ENCODE results near the gene RSRC1. TPM values are rescaled to one million over a fixed set of nuclear protein-coding genes. Genes with fewer than 3 reads are reported as not detected.
"Not testable (repeated sequence)": the region's sequence is repeated elsewhere in the genome, so short reads cannot be mapped to it uniquely, and the experiment has no call there.

The RSRC1 gene
- total RNA-seq, 1 donor from 2014 or later, result 28.5 TPM

DNA sequence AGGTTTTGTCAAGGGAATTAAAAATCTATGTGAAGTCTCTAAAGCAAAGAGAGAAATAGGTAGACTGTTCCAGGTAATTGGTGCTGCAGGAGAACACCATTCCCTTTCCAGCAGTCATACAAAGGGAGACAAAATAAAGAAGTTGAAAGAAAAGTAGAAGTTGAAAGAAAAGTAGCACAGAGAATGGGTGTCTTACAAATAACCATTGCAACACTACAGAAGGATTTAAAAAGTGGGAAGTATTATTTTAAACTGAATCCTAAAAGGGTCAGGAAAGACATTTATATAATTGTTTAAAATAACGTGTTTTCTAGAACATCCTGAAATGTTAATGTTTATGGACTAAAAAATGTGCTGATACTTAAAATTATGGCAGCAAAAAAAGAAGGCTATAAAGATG lies 223.8 kb downstream of the RSRC1 start:
- no peak for DNase-seq (ENCODE audit: low read depth)
- no peak overlapping the region for H3K4me2 ChIP-seq (ENCODE audit: low read length)
- no peak overlapping the region for H3K27ac Mint-ChIP-seq (ENCODE audit: unreplicated experiment)
- no peaks in the 10 kb centered on the region for H3K9me3 Mint-ChIP-seq (ENCODE audit: unreplicated experiment)
- no peak overlapping the region for H3K4me3 Mint-ChIP-seq (ENCODE audit: unreplicated experiment)
- no peak overlapping the region for H3K9ac ChIP-seq (ENCODE audit: low read length)
- no peak overlapping the region for H3K4me3 ChIP-seq (ENCODE audit: insufficient read depth, low read depth, low read length)
- H3K27me3 ChIP-seq (ENCODE audit: insufficient read depth, low read length), result no peaks in the 10 kb centered on the region
- H3K27ac ChIP-seq (ENCODE audit: low read depth, low read length), result no peak overlapping the region
- no peaks in the 10 kb centered on the region for H3K27me3 Mint-ChIP-seq (ENCODE audit: low read depth, unreplicated experiment)
- H4K20me1 ChIP-seq (ENCODE audit: insufficient read depth, low read length), result no peaks in the 10 kb centered on the region
- H2AFZ ChIP-seq (ENCODE audit: low read depth, low read length), result no peak overlapping the region
- no peak for TF ChIP-seq EZH2 (IDR thresholded peaks at IDR 0.05; ENCODE audit: insufficient read depth, low read length)
- no peak for TF ChIP-seq CTCF (IDR thresholded peaks at IDR 0.05; ENCODE audit: insufficient read depth, low read depth, low read length)
- H3K4me1 ChIP-seq (ENCODE audit: insufficient read depth, low read length), result no peaks in the 10 kb centered on the region
- no peak for FAIRE-seq
- H3K79me2 ChIP-seq (ENCODE audit: insufficient read depth, low read length), result no peaks in the 10 kb centered on the region
- H3K9me3 ChIP-seq (ENCODE audit: insufficient read depth, low read depth, low read length), result no peaks in the 10 kb centered on the region
- H3K36me3 Mint-ChIP-seq (ENCODE audit: low read depth, unreplicated experiment), result no peaks in the 10 kb centered on the region
- no peaks in the 10 kb centered on the region for H3K36me3 ChIP-seq (ENCODE audit: insufficient read depth, low read length)
- peaks cover 6% of the 10 kb centered on the region for H3K4me1 Mint-ChIP-seq (ENCODE audit: low read depth, unreplicated experiment)

DNA sequence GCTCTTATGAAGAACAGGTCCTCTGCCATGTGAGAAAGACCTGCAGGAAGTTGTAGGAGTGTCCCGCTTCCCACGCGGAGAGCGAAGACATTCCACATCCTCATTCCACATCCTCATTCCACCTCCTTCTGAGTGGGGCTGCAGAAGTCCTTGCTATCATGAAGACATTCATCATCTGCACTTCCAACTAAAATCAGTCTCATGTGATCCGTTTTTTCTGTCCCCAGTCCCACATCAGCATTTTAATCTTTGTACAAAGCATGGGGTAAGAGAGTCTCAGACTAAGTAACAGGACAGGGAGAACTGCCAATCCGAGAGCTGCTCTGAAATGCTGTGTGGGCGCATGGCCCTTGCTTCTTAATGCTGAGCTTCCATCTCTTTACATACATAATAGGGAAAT lies 227.2 kb downstream of the RSRC1 start:
- Histone ChIP-seq H4K20me1 (ENCODE audit: insufficient read depth, low read length) (no peaks in the 10 kb centered on the region), H3K9ac (ENCODE audit: low read length) (no peak overlapping the region), H3K4me3 (ENCODE audit: insufficient read depth, low read depth, low read length) (no peak overlapping the region), H3K36me3 (ENCODE audit: insufficient read depth, low read length) (no peaks in the 10 kb centered on the region), H3K27me3 (ENCODE audit: insufficient read depth, low read length) (no peaks in the 10 kb centered on the region), H3K27ac (ENCODE audit: low read depth, low read length) (no peak overlapping the region), H3K9me3 (ENCODE audit: insufficient read depth, low read depth, low read length) (no peaks in the 10 kb centered on the region), H3K4me1 (ENCODE audit: insufficient read depth, low read length) (no peaks in the 10 kb centered on the region), H3K79me2 (ENCODE audit: insufficient read depth, low read length) (no peaks in the 10 kb centered on the region), H2AFZ (ENCODE audit: low read depth, low read length) (no peak overlapping the region), H3K4me2 (ENCODE audit: low read length) (no peak overlapping the region)
- Mint-ChIP-seq H3K4me1 (ENCODE audit: low read depth, unreplicated experiment) (peaks cover 4% of the 10 kb centered on the region), H3K27ac (ENCODE audit: unreplicated experiment) (no peak overlapping the region), H3K4me3 (ENCODE audit: unreplicated experiment) (no peak overlapping the region), H3K36me3 (ENCODE audit: low read depth, unreplicated experiment) (peaks cover 4% of the 10 kb centered on the region), H3K9me3 (ENCODE audit: unreplicated experiment) (peaks cover 2% of the 10 kb centered on the region), H3K27me3 (ENCODE audit: low read depth, unreplicated experiment) (no peaks in the 10 kb centered on the region)
- TF ChIP-seq EZH2 (IDR thresholded peaks at IDR 0.05; ENCODE audit: insufficient read depth, low read length) (no peak), CTCF (IDR thresholded peaks at IDR 0.05; ENCODE audit: insufficient read depth, low read depth, low read length) (no peak)
- FAIRE-seq, result no peak
- no peak for DNase-seq (ENCODE audit: low read depth)

GRCh38 chr3:158339638-158340037 lies 229.7 kb downstream of the RSRC1 start:
- no peaks in the 10 kb centered on the region for H3K27me3 Mint-ChIP-seq (ENCODE audit: low read depth, unreplicated experiment)
- H3K9ac ChIP-seq (ENCODE audit: low read length), result no peak overlapping the region
- H3K4me1 ChIP-seq (ENCODE audit: insufficient read depth, low read length), result no peaks in the 10 kb centered on the region
- H3K9me3 Mint-ChIP-seq (ENCODE audit: unreplicated experiment), result peaks cover 2% of the 10 kb centered on the region
- peaks cover 5% of the 10 kb centered on the region for H3K36me3 Mint-ChIP-seq (ENCODE audit: low read depth, unreplicated experiment)
- H4K20me1 ChIP-seq (ENCODE audit: insufficient read depth, low read length), result no peaks in the 10 kb centered on the region
- no peak overlapping the region for H3K4me3 Mint-ChIP-seq (ENCODE audit: unreplicated experiment)
- FAIRE-seq, result peak; percentile 9
- TF ChIP-seq CTCF (IDR thresholded peaks at IDR 0.05; ENCODE audit: insufficient read depth, low read depth, low read length), result no peak
- TF ChIP-seq EZH2 (IDR thresholded peaks at IDR 0.05; ENCODE audit: insufficient read depth, low read length), result no peak
- no peak for DNase-seq (ENCODE audit: low read depth)
- H3K9me3 ChIP-seq (ENCODE audit: insufficient read depth, low read depth, low read length), result no peaks in the 10 kb centered on the region
- H3K36me3 ChIP-seq (ENCODE audit: insufficient read depth, low read length), result no peaks in the 10 kb centered on the region
- no peak overlapping the region for H3K27ac ChIP-seq (ENCODE audit: low read depth, low read length)
- H2AFZ ChIP-seq (ENCODE audit: low read depth, low read length), result no peak overlapping the region
- H3K79me2 ChIP-seq (ENCODE audit: insufficient read depth, low read length), result no peaks in the 10 kb centered on the region
- H3K4me1 Mint-ChIP-seq (ENCODE audit: low read depth, unreplicated experiment), result peaks cover 4% of the 10 kb centered on the region
- H3K4me3 ChIP-seq (ENCODE audit: insufficient read depth, low read depth, low read length), result no peak overlapping the region
- H3K27me3 ChIP-seq (ENCODE audit: insufficient read depth, low read length), result no peaks in the 10 kb centered on the region
- H3K4me2 ChIP-seq (ENCODE audit: low read length), result no peak overlapping the region
- H3K27ac Mint-ChIP-seq (ENCODE audit: unreplicated experiment), result no peak overlapping the region

GRCh38 chr3:158340951-158341350 lies 231.1 kb downstream of the RSRC1 start:
- H3K36me3 ChIP-seq (ENCODE audit: insufficient read depth, low read length); H3K27ac Mint-ChIP-seq (ENCODE audit: unreplicated experiment); H3K9me3 Mint-ChIP-seq (ENCODE audit: unreplicated experiment); H3K4me2 ChIP-seq (ENCODE audit: low read length); H3K4me1 Mint-ChIP-seq (ENCODE audit: low read depth, unreplicated experiment); H3K9me3 ChIP-seq (ENCODE audit: insufficient read depth, low read depth, low read length); H3K36me3 Mint-ChIP-seq (ENCODE audit: low read depth, unreplicated experiment); H3K27ac ChIP-seq (ENCODE audit: low read depth, low read length); H3K27me3 ChIP-seq (ENCODE audit: insufficient read depth, low read length); H4K20me1 ChIP-seq (ENCODE audit: insufficient read depth, low read length); H2AFZ ChIP-seq (ENCODE audit: low read depth, low read length); H3K79me2 ChIP-seq (ENCODE audit: insufficient read depth, low read length); DNase-seq (ENCODE audit: low read depth); H3K4me3 ChIP-seq (ENCODE audit: insufficient read depth, low read depth, low read length); H3K27me3 Mint-ChIP-seq (ENCODE audit: low read depth, unreplicated experiment); H3K4me3 Mint-ChIP-seq (ENCODE audit: unreplicated experiment); H3K9ac ChIP-seq (ENCODE audit: low read length); FAIRE-seq; H3K4me1 ChIP-seq (ENCODE audit: insufficient read depth, low read length): not testable (repeated sequence)

Measured in astrocyte (in vitro differentiated cells and primary cell).